ENCODE results near the gene REEP5.
A peak's percentile ranks its signal among the peaks of the same experiment; 100 is the strongest.
"Not testable (repeated sequence)": the region's sequence is repeated elsewhere in the genome, so short reads cannot be mapped to it uniquely, and the experiment has no call there.

The REEP5 gene

GRCh38 chr5:112883192-112883591 lies 38.8 kb downstream of the REEP5 start:
- no peak for DNase-seq

DNA sequence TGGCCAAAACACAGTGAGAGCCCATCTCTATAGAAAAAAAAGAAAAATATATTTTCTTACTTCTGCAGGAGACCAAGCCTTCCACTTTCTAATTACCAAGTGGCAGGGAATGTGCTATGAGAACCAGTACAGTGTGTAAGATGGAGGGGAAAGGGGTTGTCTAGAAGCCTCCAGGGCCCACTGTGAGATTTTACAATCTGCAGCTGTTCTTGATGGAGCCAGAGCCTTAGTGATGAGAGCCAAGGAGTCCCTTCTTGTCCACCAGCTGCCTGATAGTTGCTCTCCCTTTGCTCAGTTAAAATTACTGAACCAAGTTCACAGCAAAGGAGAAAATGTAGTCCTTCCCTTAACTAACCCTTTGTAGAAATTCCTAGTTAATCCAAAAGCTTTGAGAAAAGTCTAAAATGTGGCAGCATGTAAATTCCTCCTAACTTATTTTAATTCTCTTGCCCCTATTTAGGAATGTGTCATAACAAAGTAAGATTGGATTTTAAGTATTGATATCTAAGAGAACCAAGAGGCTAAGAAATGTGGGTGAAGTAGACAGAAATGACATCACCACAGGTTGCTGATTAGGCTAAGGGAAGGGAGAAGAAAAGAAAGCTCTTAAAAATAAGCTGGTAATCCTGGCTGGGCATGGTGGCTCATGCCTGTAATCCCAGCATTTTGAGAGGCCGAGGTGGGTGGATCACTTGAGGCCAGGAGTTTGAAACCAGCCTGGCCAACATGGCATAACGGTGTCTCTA lies 41.6 kb downstream of the REEP5 start:
- no peak for DNase-seq

DNA sequence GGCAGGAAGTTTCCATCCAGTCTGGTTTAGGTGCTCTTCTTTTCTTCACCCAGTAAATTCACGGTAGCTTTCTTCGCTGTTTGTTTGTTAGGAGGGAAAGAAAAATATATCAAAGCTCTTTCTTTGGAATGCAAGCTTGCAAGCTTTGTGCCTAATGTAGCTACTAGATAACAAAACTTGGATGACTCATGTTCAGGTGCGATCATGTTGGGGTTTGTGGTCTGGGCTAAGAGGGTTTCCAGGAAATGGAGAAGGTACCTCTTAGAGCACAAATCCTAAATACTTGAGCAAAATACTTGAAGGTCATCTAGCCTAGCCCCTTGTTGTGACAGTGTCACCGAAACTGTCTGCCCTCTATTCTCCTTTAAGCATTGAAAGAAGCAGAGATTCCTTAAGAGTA lies 43.3 kb downstream of the REEP5 start:
- peak; percentile 43 for DNase-seq

DNA sequence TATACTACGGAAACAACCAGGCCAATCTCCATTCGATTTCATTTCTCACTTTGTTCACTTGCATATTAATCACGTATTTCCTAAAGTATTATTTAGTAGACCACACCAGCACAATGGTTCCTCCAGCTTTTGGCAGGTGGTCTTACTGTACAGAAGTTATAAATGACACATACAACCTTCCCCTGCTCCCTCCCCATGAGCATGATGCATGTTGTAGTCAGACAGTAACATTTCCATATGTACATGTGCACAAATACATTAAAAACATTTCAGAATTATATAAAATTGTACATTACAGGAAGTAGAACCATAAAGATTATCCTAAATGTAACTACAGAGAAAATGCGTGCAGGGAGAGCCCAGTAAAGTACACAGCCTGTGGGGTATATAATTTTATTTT lies 43.9 kb downstream of the REEP5 start:
- no peak for DNase-seq

DNA sequence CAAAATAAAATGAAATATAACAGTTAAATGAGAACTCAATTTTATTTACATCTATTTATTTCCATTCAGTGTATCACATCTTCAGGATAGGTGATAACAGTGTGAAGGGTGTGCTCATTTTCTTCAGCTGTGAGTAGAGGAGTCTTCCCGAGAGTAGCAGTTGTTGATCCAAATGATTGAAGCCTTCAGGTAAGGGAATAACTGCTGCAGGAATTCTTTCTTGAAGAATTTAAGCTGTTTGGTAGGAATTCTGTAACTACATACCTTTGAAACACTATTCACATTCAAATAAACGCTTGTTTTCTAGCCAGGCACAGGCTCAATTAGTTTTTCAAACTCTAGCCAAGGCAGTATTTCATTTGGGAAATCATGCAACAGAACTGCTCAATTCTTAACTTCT lies 45.7 kb downstream of the REEP5 start:
- DNase-seq: no peak

- no peak for DNase-seq
Measured at GRCh38 chr5:112870966-112871365, 51.1 kb downstream of the REEP5 start.

- no peak for DNase-seq
Measured at GRCh38 chr5:112869948-112870347, 52.1 kb downstream of the REEP5 start.

- DNase-seq: no peak
Measured at GRCh38 chr5:112867411-112867810, 54.6 kb downstream of the REEP5 start.

GRCh38 chr5:112866739-112867138 lies 55.3 kb downstream of the REEP5 start:
- DNase-seq: no peak

DNA sequence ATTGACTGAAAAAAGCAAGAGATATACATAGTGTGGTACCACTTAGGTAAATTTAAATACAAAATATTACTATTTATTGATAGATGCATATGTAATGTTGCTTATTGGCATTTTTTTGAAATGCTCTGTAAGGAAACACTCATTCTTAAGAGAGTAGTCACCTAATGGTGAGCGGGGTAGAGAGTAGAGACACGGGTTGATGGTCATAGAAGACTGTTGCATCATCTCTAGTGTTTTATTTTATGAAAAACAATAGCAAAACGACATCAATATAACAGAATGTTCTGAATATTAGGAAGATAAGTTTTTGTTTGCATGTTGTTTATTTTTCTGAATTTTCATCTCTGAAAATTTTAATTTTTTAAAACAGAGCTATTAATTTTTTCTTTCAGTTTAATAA lies 56.9 kb downstream of the REEP5 start:
- no peak for DNase-seq

DNA sequence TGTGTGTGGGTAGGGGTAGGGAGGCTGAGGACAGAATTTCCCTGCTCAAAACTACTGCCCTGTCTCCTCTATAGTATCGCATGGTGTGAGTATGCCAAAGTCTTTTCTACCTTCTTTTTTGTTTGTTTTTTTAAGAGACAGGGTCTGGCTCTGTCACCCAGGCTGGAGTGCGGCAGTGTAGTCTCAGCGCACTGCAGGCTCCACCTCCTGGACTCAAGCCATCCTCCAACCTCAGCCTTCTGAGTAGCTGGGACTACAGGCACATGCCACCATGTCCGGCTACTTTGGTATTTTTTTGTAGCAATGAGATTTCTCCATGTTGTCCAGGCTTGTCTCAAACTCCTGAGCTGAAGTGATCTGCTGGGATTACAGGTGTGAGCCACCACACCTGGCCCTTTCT lies 58.5 kb downstream of the REEP5 start:
- no peak for DNase-seq

DNA sequence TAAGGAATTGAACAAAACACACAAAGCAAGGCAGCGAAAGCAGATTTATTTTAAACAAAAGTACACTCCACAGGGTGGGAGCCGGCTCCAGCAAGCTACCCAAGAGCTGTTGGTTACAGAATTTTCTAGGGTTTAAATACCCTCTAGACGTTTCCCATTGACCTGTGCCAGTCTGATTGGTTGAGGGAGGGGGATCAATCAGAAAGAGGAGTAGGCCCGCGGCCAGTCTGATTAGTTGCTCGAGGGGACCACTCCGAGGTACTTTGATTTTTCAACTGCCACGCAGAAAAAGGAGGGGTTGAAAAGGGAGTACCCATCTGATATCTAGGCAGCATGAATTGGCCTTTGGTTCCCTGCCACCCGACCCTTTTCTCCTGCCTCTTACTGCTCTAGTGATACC lies 59.9 kb downstream of the REEP5 start:
- no peak for DNase-seq

DNA sequence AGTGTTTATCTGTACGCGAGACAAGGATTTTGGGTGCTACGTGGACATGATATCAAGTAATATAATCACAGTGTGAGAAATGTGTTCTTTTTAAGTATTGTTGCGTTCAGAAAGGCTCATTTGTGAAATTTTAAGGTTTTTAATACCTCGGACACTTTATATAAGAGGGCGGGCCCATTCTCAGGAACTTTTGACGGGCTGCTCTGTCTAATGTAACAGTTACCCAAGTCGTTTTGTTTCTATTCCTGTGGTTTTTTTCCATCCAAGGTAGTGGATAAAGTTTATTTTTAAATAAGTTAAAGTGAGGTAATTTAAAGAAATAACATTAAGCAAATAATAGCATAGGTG lies 60.4 kb downstream of the REEP5 start:
- no peak for DNase-seq

DNA sequence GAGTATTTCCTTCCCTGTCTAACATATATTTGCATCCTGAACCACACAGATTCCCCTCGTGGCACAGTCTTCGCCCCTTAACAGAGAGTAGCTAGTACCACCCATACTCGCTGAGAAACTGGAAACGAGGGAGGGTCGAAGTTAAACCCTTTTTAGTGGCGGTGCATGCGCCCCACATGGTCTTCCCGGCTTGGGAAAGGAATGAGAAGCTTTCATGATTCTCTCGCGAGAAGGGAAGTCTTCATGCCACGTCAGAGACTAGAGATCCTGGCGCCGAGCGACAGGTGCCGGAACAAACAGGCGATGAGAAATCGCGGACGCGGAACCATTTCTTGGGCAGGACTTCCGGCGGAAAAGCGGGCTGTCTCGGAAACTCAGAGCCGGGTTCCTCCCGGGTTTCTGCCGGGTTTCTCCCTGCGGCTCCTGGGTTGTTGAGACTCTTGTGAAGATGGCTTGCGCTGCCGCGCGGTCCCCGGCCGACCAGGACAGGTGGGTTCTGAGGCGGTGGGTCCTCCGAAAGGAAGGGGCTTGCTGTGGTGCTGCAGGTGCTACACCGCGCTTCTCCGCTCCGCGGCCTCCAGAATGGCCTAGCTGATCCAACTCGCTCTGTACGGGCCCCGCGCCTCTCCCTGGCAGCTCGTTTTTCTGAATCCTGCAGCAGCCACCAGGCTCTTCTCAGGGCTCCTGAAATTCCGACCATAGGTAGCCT lies 60.9 kb downstream of the REEP5 start, which contains the start of gene SRP19:
Gene SRP19 (plus strand): TSS at position 359 of the 709 bp plus-strand sequence. CDS start 90 bp downstream, at position 449.
- DNase-seq: peak; percentile 84

DNA sequence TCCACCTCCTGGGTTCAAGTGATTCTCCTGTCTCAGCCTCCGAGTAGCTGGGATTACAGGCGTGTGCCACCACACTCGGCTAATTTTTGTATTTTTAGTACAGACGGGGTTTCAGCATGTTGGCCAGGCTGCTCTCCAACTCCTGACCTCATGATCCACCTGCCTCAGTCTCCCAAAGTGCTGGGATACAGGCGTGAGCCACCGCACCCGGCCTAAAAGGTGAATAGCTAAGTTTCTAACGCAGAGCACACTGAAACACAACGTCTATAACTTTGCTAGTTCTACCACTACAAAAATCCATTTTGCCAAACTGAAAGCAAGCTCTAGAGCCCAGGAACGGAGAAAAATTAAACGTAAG lies 61.5 kb downstream of the REEP5 start:
- not testable (repeated sequence) for DNase-seq

DNA sequence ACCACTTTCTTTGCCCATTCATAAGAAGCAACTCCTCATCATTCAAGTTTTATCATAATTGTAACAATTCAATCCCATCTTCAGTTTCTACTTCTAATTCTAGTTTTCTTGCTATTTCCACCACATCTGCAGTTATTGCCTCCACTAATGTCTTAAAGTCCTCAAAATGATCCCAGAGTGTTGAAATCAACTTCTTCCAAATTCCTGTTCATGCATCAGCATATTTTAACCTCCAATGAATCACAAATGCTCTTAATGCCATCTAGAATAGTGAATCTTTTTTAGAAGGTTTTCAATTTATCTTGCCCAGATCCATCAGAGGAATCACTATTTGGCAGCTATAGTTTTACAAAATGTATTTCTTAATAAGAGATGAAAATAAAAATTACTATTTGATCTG lies 64.2 kb downstream of the REEP5 start:
- no peak for DNase-seq

DNA sequence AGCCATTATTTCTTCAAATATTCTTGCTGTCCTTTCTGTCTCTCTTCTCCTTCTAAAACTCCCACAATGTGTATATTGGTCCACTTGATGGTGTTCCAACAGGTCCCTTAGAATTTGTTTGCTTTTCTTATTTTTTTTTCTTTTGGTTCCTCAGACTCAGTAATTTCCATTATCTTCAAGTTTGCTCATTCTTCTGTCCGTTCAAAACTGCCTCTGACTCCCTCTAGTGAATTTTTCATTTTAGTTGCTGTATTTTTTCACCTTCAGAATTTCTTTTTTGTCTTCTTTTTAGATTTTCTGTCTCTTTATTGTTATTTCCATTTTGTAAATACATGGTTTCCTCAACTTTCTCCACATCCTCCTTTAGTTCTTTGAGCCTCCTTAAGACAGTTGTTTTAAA lies 67.4 kb downstream of the REEP5 start:
- no peak for DNase-seq

DNA sequence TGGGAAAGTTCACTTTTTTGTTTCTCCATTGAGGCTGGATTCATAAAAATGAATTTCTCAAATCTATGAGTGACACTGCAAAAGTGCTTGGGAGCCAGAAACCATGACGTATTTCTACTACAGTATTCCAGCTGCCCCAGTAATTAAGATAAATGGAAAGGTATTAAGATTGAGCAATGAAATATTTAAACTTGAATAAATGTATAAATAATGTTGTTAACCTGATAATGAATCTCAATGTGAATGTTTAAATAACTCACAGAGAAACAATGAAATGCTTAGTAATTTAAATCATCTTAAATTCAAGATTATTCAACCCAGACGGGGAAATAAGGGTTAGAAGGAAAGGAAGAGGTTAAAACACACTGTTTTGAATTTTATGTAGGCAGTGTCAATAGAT lies 72.1 kb downstream of the REEP5 start:
- DNase-seq: no peak

DNA sequence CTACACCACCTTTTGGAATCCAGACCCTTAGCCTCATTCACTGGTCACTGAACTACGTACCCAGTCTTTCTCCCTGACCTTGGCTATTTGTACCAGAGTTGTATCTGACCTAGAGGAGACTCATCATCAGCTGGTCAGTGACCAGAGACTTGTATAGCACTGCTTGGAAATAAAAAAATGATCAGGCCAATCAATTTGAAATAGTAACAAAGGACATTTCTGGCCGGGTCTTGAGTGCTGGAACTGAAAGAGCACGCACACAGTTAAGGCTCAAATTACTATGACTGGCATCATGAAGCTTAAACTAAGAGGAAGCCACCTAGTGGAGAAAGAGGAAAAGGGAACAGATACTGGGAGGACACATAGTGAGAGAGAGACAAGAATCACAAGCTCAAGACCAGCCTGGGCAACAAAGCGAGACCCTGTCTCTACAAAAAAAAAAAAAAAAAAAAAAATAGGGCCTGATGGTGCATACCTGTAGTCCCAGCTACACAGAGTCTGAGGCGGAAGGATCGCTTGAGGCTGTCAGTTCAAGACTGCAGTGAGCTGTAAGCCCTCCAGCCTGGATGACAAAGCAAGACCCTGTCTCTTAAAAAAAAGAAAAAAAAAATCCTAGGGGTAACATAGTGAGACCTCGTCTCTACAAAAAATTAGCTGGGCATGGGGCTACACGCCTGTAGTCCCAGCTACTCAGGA lies 73.8 kb downstream of the REEP5 start:
- DNase-seq: no peak

DNA sequence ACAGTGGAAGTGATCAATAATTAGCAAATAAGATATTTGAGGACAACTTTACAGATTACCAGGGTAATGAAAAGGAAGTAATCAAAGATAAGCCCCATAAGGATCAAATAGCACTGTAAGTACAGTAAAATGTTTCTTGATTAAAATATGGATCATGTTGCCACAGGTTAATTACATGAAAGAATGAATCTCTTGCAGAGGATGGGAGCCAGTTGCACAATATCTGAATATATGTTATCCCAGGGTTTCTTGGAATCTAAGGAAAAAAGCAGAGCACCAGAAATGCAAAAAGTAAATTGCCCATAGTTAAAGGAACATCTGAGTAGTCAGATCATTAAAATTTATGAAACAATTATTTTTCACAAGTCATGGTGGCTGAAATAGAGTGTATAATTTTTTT lies 74.7 kb downstream of the REEP5 start:
- no peak for DNase-seq

DNA sequence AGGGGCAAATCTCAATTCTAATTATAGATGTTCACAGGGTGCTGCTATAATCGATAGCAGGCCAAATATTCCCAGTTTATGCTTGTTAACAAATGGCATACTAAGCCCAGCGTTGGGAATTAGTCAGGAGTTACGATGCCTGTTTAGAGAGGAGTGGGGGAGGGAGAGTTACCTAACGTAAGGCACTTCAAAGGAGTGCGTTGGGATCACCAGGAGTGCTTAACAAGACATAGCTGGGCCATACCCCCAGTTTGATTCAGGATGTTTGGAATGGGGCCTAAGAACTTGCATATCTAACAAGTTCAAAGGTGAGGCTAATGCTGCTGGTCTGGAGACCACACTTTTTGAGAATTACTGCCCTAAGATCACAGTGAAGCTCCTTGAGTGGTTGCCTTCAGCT lies 75.5 kb downstream of the REEP5 start:
- no peak for DNase-seq

DNA sequence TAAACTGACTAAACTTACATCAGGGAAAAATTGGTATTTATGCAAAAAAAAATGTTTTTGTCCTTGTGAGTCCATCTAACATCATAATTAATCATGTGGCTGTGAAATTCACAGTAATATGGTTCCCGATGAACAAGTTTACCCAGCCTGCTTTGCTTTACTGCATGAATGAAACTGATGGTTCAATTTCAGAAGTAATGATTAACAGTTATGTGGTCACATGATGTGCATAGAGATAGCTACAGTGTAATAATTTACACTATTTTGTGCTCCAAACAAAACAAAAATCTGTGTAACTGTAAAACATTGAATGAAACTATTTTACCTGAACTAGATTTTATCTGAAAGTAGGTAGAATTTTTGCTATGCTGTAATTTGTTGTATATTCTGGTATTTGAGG lies 77.5 kb downstream of the REEP5 start:
- no peak for DNase-seq

DNA sequence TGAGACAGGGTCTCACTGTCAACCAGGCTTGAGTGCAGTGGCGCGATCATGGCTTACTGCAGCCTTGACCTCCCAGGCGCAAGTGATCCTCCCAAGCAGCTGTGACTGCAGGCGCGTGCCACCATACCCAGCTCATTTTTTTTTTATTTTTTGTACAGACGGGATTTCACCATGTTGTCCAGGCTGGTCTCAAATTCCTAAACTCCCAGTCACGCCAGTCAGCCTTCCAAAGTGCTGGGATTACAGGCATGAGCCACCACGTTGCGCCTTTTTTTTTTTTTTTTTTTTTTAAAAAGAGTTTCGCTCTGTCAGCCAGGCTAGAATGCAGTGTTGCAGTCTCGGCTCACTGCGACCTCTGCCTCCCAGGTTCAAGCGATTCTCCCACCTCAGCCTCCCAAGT lies 88.1 kb downstream of the REEP5 start:
- no peak for DNase-seq

DNA sequence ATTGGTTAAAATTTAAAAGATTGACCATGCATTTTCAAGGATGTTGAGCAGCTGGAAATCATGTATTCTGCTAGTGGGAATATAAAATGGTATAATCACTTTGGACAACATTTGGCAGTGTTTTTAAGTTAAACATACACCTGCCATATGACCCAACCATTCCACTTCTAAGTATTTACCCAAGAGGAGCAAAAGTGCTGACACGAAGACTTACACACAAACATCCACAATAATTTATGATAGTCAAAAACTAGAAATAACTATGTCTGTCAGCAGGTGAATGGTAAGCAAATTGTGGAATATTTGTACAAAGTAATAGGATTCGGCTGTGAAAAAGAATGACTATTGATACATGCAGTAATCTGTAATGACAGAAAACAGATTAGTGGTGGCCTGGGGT lies 91.6 kb downstream of the REEP5 start:
- no peak for DNase-seq

Measured in NK-92 treated with Interleukin-12 subunit alpha and Interleukin-12 subunit beta, amount 100 ng/mL, for 24 hours (cell line).